H9 (cell line): ENCODE results near the gene POU5F1. TPM values are rescaled to one million over a fixed set of nuclear protein-coding genes. Genes with fewer than 3 reads are reported as not detected.

Experiments
- DNase-seq: peaks from one replicate; pipeline ENCODE4 v3.0.0-alpha.2; 2017
- H2AFZ ChIP-seq: one replicate; pipeline ENCODE4 v1.6.1; 2013; ENCODE audit warnings: mild to moderate bottlenecking, low read length, control low read depth, moderate library complexity
- H2AK5ac ChIP-seq: 2 replicates; pipeline ENCODE4 v1.6.1; 2013; ENCODE audit warnings: low read length, control low read depth, mixed read lengths; ENCODE audit not compliant: insufficient read length
- H2BK120ac ChIP-seq: one replicate; pipeline ENCODE4 v1.6.1; 2013; ENCODE audit warnings: low read depth, mild to moderate bottlenecking, low read length, control low read depth, inconsistent platforms; ENCODE audit not compliant: poor library complexity, severe bottlenecking
- H2BK12ac ChIP-seq: 2 replicates; pipeline ENCODE4 v1.6.1; 2013; ENCODE audit warnings: low read length, control low read depth, mixed read lengths, low read depth; ENCODE audit not compliant: insufficient read length
- H2BK15ac ChIP-seq: 2 replicates; pipeline ENCODE4 v1.6.1; 2013; ENCODE audit warnings: low read depth, low read length, control low read depth
- H2BK20ac ChIP-seq: one replicate; pipeline ENCODE4 v1.6.1; 2013; ENCODE audit warnings: low read depth, mild to moderate bottlenecking, low read length, control low read depth, inconsistent platforms; ENCODE audit not compliant: poor library complexity, severe bottlenecking
- H2BK5ac ChIP-seq: 2 replicates; pipeline ENCODE4 v1.6.1; 2013; ENCODE audit warnings: low read length, control low read depth, mixed read lengths; ENCODE audit not compliant: insufficient read length
- H3K14ac ChIP-seq: 2 replicates; pipeline ENCODE4 v1.6.1; 2013; ENCODE audit warnings: low read length, control low read depth; ENCODE audit not compliant: insufficient read depth
- H3K18ac ChIP-seq: 2 replicates; pipeline ENCODE4 v1.6.1; 2013; ENCODE audit warnings: low read depth, mild to moderate bottlenecking, mixed read lengths, low read length, control low read depth; ENCODE audit not compliant: insufficient read length
- H3K23ac ChIP-seq: 2 replicates; pipeline ENCODE4 v1.6.1; 2013; ENCODE audit warnings: low read length, control low read depth, mixed read lengths, low read depth; ENCODE audit not compliant: insufficient read length
- H3K23me2 ChIP-seq: 2 replicates; pipeline ENCODE4 v1.6.1; 2013; ENCODE audit warnings: low read depth, mild to moderate bottlenecking, mixed read lengths, low read length, control low read depth; ENCODE audit not compliant: insufficient read length, poor library complexity, severe bottlenecking
- H3K27ac ChIP-seq: 2 replicates; pipeline ENCODE4 v1.5.1; 2013; ENCODE audit warnings: low read length, control low read depth, mixed read lengths, low read depth; ENCODE audit not compliant: insufficient read length
- H3K27me3 ChIP-seq: 2 replicates; pipeline ENCODE4 v1.6.1; 2013; ENCODE audit warnings: low read length, control low read depth, inconsistent platforms; ENCODE audit not compliant: insufficient read depth
- H3K4ac ChIP-seq: 2 replicates; pipeline ENCODE4 v1.6.1; 2013; ENCODE audit warnings: low read depth, mild to moderate bottlenecking, control low read depth, inconsistent platforms, low read length, moderate library complexity
- H3K4me1 ChIP-seq: 2 replicates; pipeline ENCODE4 v1.6.1; 2013; ENCODE audit warnings: low read length, control low read depth, inconsistent platforms; ENCODE audit not compliant: insufficient read depth
- H3K4me2 ChIP-seq: 2 replicates; pipeline ENCODE4 v1.6.1; 2013; ENCODE audit warnings: low read length, control low read depth, mixed read lengths; ENCODE audit not compliant: insufficient read length, insufficient read depth
- H3K56ac ChIP-seq: 2 replicates; pipeline ENCODE4 v1.6.1; 2013; ENCODE audit warnings: low read depth, mild to moderate bottlenecking, mixed read lengths, low read length, control low read depth; ENCODE audit not compliant: insufficient read length
- H3K79me1 ChIP-seq: 2 replicates; pipeline ENCODE4 v1.6.1; 2013; ENCODE audit warnings: low read depth, mild to moderate bottlenecking, moderate library complexity, low read length, control low read depth, inconsistent platforms; ENCODE audit not compliant: insufficient read depth, poor library complexity, severe bottlenecking
- H3K79me2 ChIP-seq: 2 replicates; pipeline ENCODE4 v1.6.1; 2013; ENCODE audit warnings: low read length, control low read depth, inconsistent platforms; ENCODE audit not compliant: insufficient read depth
- H3K9ac ChIP-seq: 2 replicates; pipeline ENCODE4 v1.6.1; 2013; ENCODE audit warnings: low read length, control low read depth, mixed read lengths; ENCODE audit not compliant: insufficient read length; ENCODE audit errors: extremely low read depth
- H3K9me3 ChIP-seq: one replicate; pipeline ENCODE4 v1.6.1; 2013; ENCODE audit warnings: low read depth, low read length, inconsistent platforms; ENCODE audit not compliant: control insufficient read depth
- H3T11ph ChIP-seq: one replicate; pipeline ENCODE4 v1.6.1; 2013; ENCODE audit warnings: mild to moderate bottlenecking, low read length, control low read depth, inconsistent platforms
- H4K20me1 ChIP-seq: one replicate; pipeline ENCODE4 v1.6.1; 2013; ENCODE audit not compliant: control insufficient read depth, insufficient read length, insufficient read depth
- H4K5ac ChIP-seq: 2 replicates; pipeline ENCODE4 v1.6.1; 2013; ENCODE audit warnings: low read depth, mild to moderate bottlenecking, mixed read lengths, low read length, control low read depth; ENCODE audit not compliant: insufficient read length
- H4K8ac ChIP-seq: replicated peaks from 2 replicates; pipeline ENCODE4 v1.6.1; 2013; ENCODE audit warnings: low read length, control low read depth, mixed read lengths, low read depth; ENCODE audit not compliant: insufficient read length
- H4K91ac ChIP-seq: 2 replicates; pipeline ENCODE4 v1.6.1; 2013; ENCODE audit warnings: low read depth, mild to moderate bottlenecking, moderate library complexity, mixed read lengths, low read length, control low read depth; ENCODE audit not compliant: insufficient read length
- H3K27ac Mint-ChIP-seq, 3 experiments: 2 replicates in 2 of 3; 3 replicates in 1 of 3; pipeline ENCODE4 v1.8.0; 2020 to 2021; ENCODE audit warnings: mixed read lengths in 3 of 3, mild to moderate bottlenecking in 1 of 3, moderate library complexity in 1 of 3
- H3K27me3 Mint-ChIP-seq: 2 replicates; pipeline ENCODE4 v1.8.0; 2021; ENCODE audit warnings: low read depth, mild to moderate bottlenecking, moderate library complexity, mixed read lengths
- H3K36me3 Mint-ChIP-seq, 3 experiments: 2 replicates in 2 of 3; 3 replicates in 1 of 3; pipeline ENCODE4 v1.8.0; 2020 to 2021; ENCODE audit warnings: low read depth in 3 of 3, mixed read lengths in 3 of 3; ENCODE audit not compliant: insufficient read depth in 1 of 3
- H3K4me1 Mint-ChIP-seq, 2 experiments: 2 replicates each; pipeline ENCODE4 v1.8.0; 2020; ENCODE audit warnings: mixed read lengths in 2 of 2
- H3K4me3 Mint-ChIP-seq, 2 experiments: 2 replicates in 1 of 2; 3 replicates in 1 of 2; pipeline ENCODE4 v1.8.0; 2020 to 2021; ENCODE audit warnings: mild to moderate bottlenecking in 2 of 2, mixed read lengths in 2 of 2, moderate library complexity in 1 of 2
- H3K9me3 Mint-ChIP-seq, 2 experiments: 2 replicates in 1 of 2; 3 replicates in 1 of 2; pipeline ENCODE4 v1.8.0; 2020; ENCODE audit warnings: mild to moderate bottlenecking in 2 of 2, mixed read lengths in 2 of 2, moderate library complexity in 1 of 2
- WGBS: extraction: QIAGEN DNeasy Blood & Tissue Kit; methylation state at CpG from one replicate; pipeline ENCODE4 v1.1.7; 2013; ENCODE audit warnings: missing lambda C conversion rate, low lambda C conversion rate, mixed read lengths; ENCODE audit not compliant: insufficient read length; ENCODE audit errors: extremely low coverage; 5-methylcytosine and 5-hydroxymethylcytosine counted together
- total RNA-seq: library from RNA; stranded (reverse); gene quantifications from 2 replicates; pipeline ENCODE4 v1.2.1, GENCODE V29; 2021
- TF ChIP-seq, protein P1 (sequence below): fragments of 200-600 bp; sonication (generic); conservative IDR thresholded peaks from 3 replicates; pipeline ENCODE4 v1.8.0; 2021; ENCODE audit warnings: antibody characterized with exemption, mild to moderate bottlenecking

POU5F1 gene
- total RNA-seq, 1 experiment from 2014 or later = 2,134 TPM

DNA sequence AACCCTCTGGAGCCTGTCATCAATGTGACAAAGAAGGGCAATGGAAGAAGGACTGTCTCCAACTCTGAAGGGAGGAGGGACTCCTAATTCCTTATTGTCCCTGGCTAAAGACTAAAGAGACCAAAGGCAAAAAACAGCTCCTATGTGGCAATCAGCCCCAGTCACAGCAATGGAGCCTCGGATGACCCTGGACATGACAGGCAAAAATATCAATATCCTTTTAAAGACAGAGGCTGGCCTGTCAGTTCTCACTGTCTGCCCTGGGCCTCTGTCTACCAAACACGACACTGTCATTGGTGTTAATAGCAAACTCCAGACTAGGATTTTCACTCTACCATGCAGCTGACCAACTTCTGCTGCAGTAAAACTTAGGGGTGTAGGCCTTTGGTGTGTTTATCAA, 38.0 kb upstream of the POU5F1 start:
- Histone ChIP-seq H3K4me1 (peaks cover 6% of the 10 kb centered on the region; the same call in 1 of the 2 replicates), H3K4ac (no peak overlapping the region), H3K18ac (no peak overlapping the region), H4K20me1 (no peaks in the 10 kb centered on the region), H3K27me3 (no peaks in the 10 kb centered on the region), H2AFZ (no peak overlapping the region), H3K9me3 (no peaks in the 10 kb centered on the region), H3K14ac (no peak overlapping the region), H3K79me2 (no peaks in the 10 kb centered on the region), H3K4me2 (no peak overlapping the region), H3K23ac (no peak overlapping the region), H3K9ac (no peak overlapping the region), H2BK120ac (no peak overlapping the region), H3K56ac (no peak overlapping the region), H2BK20ac (no peak overlapping the region), H4K8ac (no peak overlapping the region), H2BK5ac (no peak overlapping the region), H2AK5ac (no peak overlapping the region), H3K23me2 (no peaks in the 10 kb centered on the region), H3K79me1 (no peaks in the 10 kb centered on the region), H4K91ac (no peak overlapping the region), H4K5ac (no peak overlapping the region), H2BK15ac (no peak overlapping the region), H2BK12ac (no peak overlapping the region), H3K27ac (no peak overlapping the region), H3T11ph (no peak overlapping the region)
- no peak overlapping the region for H3K27ac Mint-ChIP-seq
- H3K4me1 Mint-ChIP-seq = peaks cover 23 to 29% of the 10 kb centered on the region in 2 experiments
- no peaks in the 10 kb centered on the region; a peak in 1 of 7 replicates for H3K36me3 Mint-ChIP-seq
- H3K27me3 Mint-ChIP-seq = peaks cover 6% of the 10 kb centered on the region; the same call in 1 of the 2 replicates
- no peak overlapping the region for H3K4me3 Mint-ChIP-seq
- no CpG with 5 or more reads among the region's 2 CpGs for WGBS
- TF ChIP-seq, protein P1, sequence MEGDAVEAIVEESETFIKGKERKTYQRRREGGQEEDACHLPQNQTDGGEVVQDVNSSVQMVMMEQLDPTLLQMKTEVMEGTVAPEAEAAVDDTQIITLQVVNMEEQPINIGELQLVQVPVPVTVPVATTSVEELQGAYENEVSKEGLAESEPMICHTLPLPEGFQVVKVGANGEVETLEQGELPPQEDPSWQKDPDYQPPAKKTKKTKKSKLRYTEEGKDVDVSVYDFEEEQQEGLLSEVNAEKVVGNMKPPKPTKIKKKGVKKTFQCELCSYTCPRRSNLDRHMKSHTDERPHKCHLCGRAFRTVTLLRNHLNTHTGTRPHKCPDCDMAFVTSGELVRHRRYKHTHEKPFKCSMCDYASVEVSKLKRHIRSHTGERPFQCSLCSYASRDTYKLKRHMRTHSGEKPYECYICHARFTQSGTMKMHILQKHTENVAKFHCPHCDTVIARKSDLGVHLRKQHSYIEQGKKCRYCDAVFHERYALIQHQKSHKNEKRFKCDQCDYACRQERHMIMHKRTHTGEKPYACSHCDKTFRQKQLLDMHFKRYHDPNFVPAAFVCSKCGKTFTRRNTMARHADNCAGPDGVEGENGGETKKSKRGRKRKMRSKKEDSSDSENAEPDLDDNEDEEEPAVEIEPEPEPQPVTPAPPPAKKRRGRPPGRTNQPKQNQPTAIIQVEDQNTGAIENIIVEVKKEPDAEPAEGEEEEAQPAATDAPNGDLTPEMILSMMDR = no peak
- H3K9me3 Mint-ChIP-seq = no peaks in the 10 kb centered on the region
- no peak for DNase-seq
